Measurements from ENCODE around the gene ADSS1.

The ADSS1 gene

GRCh38 chr14:104732355-104732804 is 8.4 kb downstream of the ADSS1 start:
- H3K27me3 ChIP-seq (ENCODE audit: control insufficient read depth, low read length): no peaks in the 10 kb centered on the region
- H3K36me3 ChIP-seq (ENCODE audit: control insufficient read depth, low read length): no peaks in the 10 kb centered on the region
- H3K9me3 ChIP-seq (ENCODE audit: control insufficient read depth, insufficient read depth, low read length): no peaks in the 10 kb centered on the region
- no peaks in the 10 kb centered on the region for H3K4me1 ChIP-seq (ENCODE audit: control insufficient read depth, low read length)
- H4K20me1 ChIP-seq (ENCODE audit: control insufficient read depth, insufficient read depth, low read depth, low read length): no peaks in the 10 kb centered on the region
- H3K27ac ChIP-seq (ENCODE audit: low read depth, low read length): no peak overlapping the region
- no peaks in the 10 kb centered on the region for H3F3A ChIP-seq (ENCODE audit: control insufficient read depth, insufficient read depth)
- TF ChIP-seq EZH2phosphoT487 (IDR thresholded peaks at IDR 0.05; ENCODE audit: borderline replicate concordance, low read length) (no peak), CTCF (IDR thresholded peaks at IDR 0.05; ENCODE audit: low read depth, low read length, poor library complexity, severe bottlenecking) (no peak)
- H3K9me2 ChIP-seq (replicated peaks; ENCODE audit: control insufficient read depth, low read length): no peaks in the 10 kb centered on the region
- no peak overlapping the region for H3K4me3 ChIP-seq (ENCODE audit: low read length)
- no peak overlapping the region for H3K4me2 ChIP-seq (ENCODE audit: low read length)
- H3K79me2 ChIP-seq (ENCODE audit: control insufficient read depth, low read length): no peaks in the 10 kb centered on the region

- TF ChIP-seq EZH2phosphoT487 (IDR thresholded peaks at IDR 0.05; ENCODE audit: borderline replicate concordance, low read length) (no peak), CTCF (IDR thresholded peaks at IDR 0.05; ENCODE audit: low read depth, low read length, poor library complexity, severe bottlenecking) (no peak)
- H3K9me2 ChIP-seq (replicated peaks; ENCODE audit: control insufficient read depth, low read length): no peaks in the 10 kb centered on the region
- no peaks in the 10 kb centered on the region for H3K79me2 ChIP-seq (ENCODE audit: control insufficient read depth, low read length)
- no peaks in the 10 kb centered on the region for H4K20me1 ChIP-seq (ENCODE audit: control insufficient read depth, insufficient read depth, low read depth, low read length)
- no peaks in the 10 kb centered on the region for H3K27me3 ChIP-seq (ENCODE audit: control insufficient read depth, low read length)
- no peak overlapping the region for H3K4me2 ChIP-seq (ENCODE audit: low read length)
- H3K27ac ChIP-seq (ENCODE audit: low read depth, low read length): no peak overlapping the region
- no peaks in the 10 kb centered on the region for H3K36me3 ChIP-seq (ENCODE audit: control insufficient read depth, low read length)
- H3K4me3 ChIP-seq (ENCODE audit: low read length): no peak overlapping the region
- no peaks in the 10 kb centered on the region for H3K4me1 ChIP-seq (ENCODE audit: control insufficient read depth, low read length)
- no peaks in the 10 kb centered on the region for H3F3A ChIP-seq (ENCODE audit: control insufficient read depth, insufficient read depth)
- no peaks in the 10 kb centered on the region for H3K9me3 ChIP-seq (ENCODE audit: control insufficient read depth, insufficient read depth, low read length)
These were observed 9.1 kb downstream of the ADSS1 start for GRCh38 chr14:104732931-104733681.

DNA sequence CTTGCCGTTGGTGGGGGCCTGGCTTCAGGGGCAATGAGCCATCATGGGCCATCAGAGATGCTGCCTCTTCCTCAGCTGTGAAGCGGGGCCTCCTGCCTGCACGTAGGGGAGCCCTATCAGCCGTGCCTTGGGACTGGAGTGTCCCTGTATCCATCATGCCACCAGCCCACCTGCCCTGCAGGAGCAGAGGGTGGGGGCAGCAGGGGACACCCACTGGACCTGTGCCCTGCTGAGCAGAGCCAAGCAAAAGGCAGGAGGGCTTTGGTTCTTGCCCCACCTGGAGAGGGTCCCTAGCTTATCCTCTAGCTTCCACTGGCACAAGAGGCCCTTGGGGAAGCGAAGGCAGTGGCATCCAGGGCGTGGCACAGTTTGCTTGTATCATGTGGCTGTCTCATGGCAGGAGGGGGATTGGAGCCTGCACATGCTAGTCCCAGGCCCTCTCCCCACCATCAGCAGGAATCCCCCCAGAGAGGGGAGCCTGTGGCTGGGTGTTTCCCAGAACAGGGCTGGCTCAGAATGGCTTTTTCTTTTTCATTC is 10.1 kb downstream of the ADSS1 start:
- TF ChIP-seq CTCF (IDR thresholded peaks at IDR 0.05; ENCODE audit: low read depth, low read length, poor library complexity, severe bottlenecking) (no peak), EZH2phosphoT487 (IDR thresholded peaks at IDR 0.05; ENCODE audit: borderline replicate concordance, low read length) (no peak)
- Histone ChIP-seq H3K4me1 (ENCODE audit: control insufficient read depth, low read length) (no peaks in the 10 kb centered on the region), H3K27ac (ENCODE audit: low read depth, low read length) (no peak overlapping the region)

More for the DNA sequence above, 10.1 kb downstream of the ADSS1 start:
- no peaks in the 10 kb centered on the region for H4K20me1 ChIP-seq (ENCODE audit: control insufficient read depth, insufficient read depth, low read depth, low read length)
- no peaks in the 10 kb centered on the region for H3K9me3 ChIP-seq (ENCODE audit: control insufficient read depth, insufficient read depth, low read length)
- no peaks in the 10 kb centered on the region for H3K36me3 ChIP-seq (ENCODE audit: control insufficient read depth, low read length)
- no peaks in the 10 kb centered on the region for H3K79me2 ChIP-seq (ENCODE audit: control insufficient read depth, low read length)
- no peaks in the 10 kb centered on the region for H3K27me3 ChIP-seq (ENCODE audit: control insufficient read depth, low read length)
- no peaks in the 10 kb centered on the region for H3K9me2 ChIP-seq (replicated peaks; ENCODE audit: control insufficient read depth, low read length)
- H3F3A ChIP-seq (ENCODE audit: control insufficient read depth, insufficient read depth): no peaks in the 10 kb centered on the region
- no peak overlapping the region for H3K4me2 ChIP-seq (ENCODE audit: low read length)
- H3K4me3 ChIP-seq (ENCODE audit: low read length): no peak overlapping the region
